Measurements from ENCODE around the gene PEPD. TPM values are rescaled to one million over a fixed set of nuclear protein-coding genes. Genes with fewer than 3 reads are reported as not detected.

Gene PEPD
- total RNA-seq, 1 donor from 2014 or later = 112 TPM

DNA sequence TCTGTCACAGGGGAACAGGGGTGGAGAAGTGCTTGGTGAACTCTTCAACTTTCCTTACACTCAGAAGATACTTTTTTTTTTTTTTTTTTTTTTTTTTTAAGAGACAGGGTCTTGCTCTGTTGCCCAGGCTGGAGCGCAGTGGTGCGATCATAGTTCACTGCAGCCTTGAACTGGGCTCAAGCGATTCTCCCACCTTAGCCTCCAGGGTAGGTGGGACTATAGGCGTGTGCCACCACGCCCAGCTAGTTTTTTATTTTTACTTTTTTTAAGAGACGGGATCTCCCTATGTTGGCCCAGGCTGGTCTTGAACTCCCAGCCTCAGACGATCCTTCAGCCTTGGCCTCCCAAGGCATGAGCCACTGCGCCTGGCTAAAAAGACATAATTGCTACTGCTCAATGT lies 136.6 kb downstream of the PEPD start:
- Histone ChIP-seq H3K36me3 (peaks cover 0 to 40% of the 10 kb centered on the region in 2 donors), H3K27ac (no peak overlapping the region), H3K27me3 (no peaks in the 10 kb centered on the region), H3K4me3 (no peak overlapping the region), H3K9me3 (no peaks in the 10 kb centered on the region), H3K4me1 (peaks cover 3 to 18% of the 10 kb centered on the region in 2 donors)
- intact Hi-C loops (cut with DNase I) = no loop called here
- TF ChIP-seq, protein P1, sequence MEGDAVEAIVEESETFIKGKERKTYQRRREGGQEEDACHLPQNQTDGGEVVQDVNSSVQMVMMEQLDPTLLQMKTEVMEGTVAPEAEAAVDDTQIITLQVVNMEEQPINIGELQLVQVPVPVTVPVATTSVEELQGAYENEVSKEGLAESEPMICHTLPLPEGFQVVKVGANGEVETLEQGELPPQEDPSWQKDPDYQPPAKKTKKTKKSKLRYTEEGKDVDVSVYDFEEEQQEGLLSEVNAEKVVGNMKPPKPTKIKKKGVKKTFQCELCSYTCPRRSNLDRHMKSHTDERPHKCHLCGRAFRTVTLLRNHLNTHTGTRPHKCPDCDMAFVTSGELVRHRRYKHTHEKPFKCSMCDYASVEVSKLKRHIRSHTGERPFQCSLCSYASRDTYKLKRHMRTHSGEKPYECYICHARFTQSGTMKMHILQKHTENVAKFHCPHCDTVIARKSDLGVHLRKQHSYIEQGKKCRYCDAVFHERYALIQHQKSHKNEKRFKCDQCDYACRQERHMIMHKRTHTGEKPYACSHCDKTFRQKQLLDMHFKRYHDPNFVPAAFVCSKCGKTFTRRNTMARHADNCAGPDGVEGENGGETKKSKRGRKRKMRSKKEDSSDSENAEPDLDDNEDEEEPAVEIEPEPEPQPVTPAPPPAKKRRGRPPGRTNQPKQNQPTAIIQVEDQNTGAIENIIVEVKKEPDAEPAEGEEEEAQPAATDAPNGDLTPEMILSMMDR (IDR thresholded peaks at IDR 0.05) = no peak
- DNase-seq (ENCODE audit: low spot score in 2 of 2) = no peak

DNA sequence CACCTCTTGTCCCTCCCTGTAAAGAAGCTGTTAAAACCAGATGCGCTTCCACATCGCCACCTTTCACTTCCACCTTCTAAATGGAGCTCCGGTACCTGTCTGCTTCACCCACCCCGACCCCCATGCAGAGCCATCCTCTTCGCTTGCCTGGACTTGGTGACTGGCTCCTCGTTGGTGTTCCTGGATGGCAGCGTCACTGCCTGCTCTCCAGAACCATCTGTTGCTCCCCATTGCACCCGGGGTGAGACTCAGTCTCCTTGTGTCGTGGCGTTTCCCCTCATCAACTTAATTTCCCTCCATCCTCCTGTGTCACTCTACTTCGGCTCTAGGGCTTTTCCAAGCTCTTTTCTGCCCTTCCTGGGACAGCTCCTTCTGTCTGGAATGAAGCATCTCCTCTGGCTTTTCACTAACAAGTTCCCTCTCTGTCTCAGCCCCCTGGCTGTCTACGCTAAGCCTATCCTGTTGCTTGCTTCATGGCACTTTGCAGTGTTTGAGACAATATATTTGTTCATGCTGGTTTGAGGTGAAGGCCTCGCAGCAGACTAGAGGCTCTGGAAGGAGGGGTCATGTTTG lies 137.8 kb downstream of the PEPD start:
- Histone ChIP-seq H3K9me3 (no peaks in the 10 kb centered on the region), H3K4me3 (no peak overlapping the region), H3K27me3 (no peaks in the 10 kb centered on the region), H3K4me1 (peaks cover 3 to 9% of the 10 kb centered on the region in 2 donors), H3K27ac (no peak overlapping the region), H3K36me3 (peaks cover 5 to 50% of the 10 kb centered on the region in 2 donors)
- intact Hi-C loops (cut with DNase I) = no loop called here
- no peak for DNase-seq (ENCODE audit: low spot score in 2 of 2)
- TF ChIP-seq, protein P1 (IDR thresholded peaks at IDR 0.05) = no peak

DNA sequence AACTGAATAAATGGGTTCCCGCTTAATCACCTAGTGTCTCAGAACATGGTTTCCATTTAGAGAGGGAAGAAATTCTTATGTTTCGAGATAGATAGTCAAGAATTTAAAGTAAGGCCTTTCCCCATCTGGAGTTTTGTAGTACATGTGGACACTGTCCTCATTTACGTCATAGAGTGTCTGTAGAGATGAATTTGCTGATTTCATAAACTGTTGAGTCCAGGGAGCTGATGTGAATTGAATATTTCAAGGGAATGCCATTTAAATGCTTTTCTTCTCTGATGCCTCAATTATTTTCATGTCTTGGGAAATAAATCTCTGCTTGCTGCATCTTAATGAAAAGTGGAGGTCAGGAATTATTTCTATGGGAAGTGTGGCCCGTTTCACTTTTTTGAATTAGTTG lies 138.6 kb downstream of the PEPD start:
- no peak overlapping the region for H3K27ac ChIP-seq
- H3K27me3 ChIP-seq = no peaks in the 10 kb centered on the region
- H3K4me3 ChIP-seq = no peak overlapping the region
- DNase-seq (ENCODE audit: low spot score in 2 of 2) = no peak
- H3K36me3 ChIP-seq = peaks cover 5 to 50% of the 10 kb centered on the region in 2 donors
- H3K4me1 ChIP-seq = peaks cover 0 to under 1% of the 10 kb centered on the region in 2 donors
- intact Hi-C loops (cut with DNase I) = no loop called here
- TF ChIP-seq, protein P1 (IDR thresholded peaks at IDR 0.05) = no peak
- no peaks in the 10 kb centered on the region for H3K9me3 ChIP-seq

DNA sequence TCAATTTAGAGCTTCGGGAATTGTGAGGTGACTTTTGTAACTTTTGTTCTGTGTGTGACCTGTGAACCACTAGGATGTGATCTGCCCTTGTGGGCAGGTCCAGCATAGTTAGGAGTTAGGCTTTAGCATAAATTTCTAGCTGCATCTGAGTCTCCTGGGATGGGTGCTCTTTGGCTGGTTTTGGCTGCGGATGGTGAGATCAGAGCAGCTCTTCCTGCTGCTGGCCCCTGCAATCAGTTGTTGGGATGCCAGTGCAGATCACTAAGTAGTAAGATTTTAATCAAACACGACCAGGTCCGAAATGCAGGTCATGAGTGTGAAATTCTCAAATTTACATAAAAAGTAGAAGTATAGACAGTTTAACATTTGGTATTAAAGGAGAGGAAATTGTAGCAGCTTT lies 139.6 kb downstream of the PEPD start:
- no peak for DNase-seq (ENCODE audit: low spot score in 2 of 2)
- Histone ChIP-seq H3K36me3 (peaks cover 5 to 42% of the 10 kb centered on the region in 2 donors), H3K9me3 (no peaks in the 10 kb centered on the region), H3K27me3 (no peaks in the 10 kb centered on the region), H3K27ac (no peak overlapping the region), H3K4me3 (no peak overlapping the region), H3K4me1 (no peaks in the 10 kb centered on the region)
- TF ChIP-seq, protein P1 (IDR thresholded peaks at IDR 0.05) = no peak
- intact Hi-C loops (cut with DNase I) = no loop called here

DNA sequence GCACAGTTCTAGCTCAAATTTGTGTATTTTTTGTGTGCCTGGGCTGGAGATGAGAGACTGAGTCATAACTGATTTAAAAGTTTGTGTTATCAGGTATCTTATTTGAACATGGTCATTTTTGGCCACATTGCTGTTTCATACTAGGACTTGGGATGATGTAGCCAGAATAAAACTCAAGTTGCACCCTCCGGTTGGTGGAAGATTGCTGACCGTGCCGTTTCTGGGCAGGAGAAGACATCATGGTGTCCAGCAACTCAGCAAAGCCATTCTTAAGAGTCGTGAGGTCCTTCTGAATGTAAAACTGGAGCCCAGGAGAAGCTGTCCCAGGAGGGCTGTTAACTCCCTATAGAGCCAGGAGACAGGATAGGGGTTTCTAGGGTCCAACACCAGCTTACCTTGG lies 140.5 kb downstream of the PEPD start:
- Histone ChIP-seq H3K4me3 (no peak overlapping the region), H3K4me1 (peaks cover 0 to 6% of the 10 kb centered on the region in 2 donors), H3K36me3 (peaks cover 5 to 33% of the 10 kb centered on the region in 2 donors), H3K27ac (no peak overlapping the region), H3K9me3 (no peaks in the 10 kb centered on the region), H3K27me3 (no peaks in the 10 kb centered on the region)
- no peak for DNase-seq (ENCODE audit: low spot score in 2 of 2)
- TF ChIP-seq, protein P1 (IDR thresholded peaks at IDR 0.05) = no peak
- intact Hi-C loops (cut with DNase I) = no loop called here
